ENCODE data around the gene CERKL.

CERKL gene

DNA sequence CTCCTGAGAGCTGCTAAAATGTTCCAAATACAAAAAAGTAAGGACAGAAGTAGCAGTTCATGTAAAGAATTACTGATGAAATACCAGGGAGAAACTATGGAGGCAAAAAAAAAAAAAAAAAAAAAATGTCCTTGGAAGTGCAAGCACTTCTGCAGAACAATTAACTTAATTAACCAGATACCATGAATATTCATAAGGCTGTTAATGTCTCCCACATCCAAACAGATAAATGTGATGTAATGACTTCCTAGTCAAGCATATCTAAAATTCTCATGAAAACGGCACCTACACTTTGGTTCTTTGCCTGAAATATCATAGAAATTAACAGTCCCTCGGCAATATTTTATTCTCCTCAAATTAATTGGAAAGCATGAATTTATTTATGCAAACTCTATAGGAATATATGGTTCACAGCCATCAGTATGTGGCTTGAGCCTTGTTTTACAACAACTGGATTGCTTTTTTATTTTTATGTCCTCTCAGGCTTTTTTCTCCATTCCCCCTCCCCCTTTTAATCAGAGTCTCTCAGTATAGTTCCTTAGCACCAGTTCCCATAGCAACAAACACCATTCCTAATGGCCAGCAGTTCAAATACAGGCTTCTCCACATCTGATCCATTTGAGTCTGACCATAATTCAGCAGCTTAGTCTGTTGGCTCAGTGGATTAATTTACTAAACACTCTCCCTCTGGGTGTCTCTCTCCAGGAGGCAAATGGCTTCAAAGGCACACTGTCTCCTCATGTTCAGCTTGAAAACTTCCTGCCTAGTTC, 102.7 kb downstream of the CERKL start:
- DNase-seq (ENCODE audit: low spot score): no peak

DNA sequence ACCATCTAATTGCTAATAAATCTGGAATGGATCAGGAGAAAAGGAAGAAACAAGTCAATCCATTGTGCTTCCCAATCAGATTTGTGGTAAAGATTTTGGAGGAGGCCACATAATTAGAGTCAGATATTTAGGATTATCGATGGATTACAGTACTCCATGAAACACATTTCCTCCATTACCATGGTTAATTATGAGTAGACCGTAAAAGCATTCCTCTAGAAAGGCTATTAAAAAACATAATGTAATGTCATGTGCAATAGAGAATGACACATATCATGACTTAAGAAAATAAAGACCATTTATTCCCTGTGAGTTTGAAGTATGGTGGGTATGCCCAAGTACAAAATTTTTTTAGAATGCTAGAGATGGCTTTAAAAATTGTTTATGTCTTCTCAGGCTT, 103.7 kb downstream of the CERKL start:
- TF ChIP-seq, protein P1, sequence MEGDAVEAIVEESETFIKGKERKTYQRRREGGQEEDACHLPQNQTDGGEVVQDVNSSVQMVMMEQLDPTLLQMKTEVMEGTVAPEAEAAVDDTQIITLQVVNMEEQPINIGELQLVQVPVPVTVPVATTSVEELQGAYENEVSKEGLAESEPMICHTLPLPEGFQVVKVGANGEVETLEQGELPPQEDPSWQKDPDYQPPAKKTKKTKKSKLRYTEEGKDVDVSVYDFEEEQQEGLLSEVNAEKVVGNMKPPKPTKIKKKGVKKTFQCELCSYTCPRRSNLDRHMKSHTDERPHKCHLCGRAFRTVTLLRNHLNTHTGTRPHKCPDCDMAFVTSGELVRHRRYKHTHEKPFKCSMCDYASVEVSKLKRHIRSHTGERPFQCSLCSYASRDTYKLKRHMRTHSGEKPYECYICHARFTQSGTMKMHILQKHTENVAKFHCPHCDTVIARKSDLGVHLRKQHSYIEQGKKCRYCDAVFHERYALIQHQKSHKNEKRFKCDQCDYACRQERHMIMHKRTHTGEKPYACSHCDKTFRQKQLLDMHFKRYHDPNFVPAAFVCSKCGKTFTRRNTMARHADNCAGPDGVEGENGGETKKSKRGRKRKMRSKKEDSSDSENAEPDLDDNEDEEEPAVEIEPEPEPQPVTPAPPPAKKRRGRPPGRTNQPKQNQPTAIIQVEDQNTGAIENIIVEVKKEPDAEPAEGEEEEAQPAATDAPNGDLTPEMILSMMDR (IDR thresholded peaks at IDR 0.05; ENCODE audit: extremely low read depth, missing control alignments): no peak
- no peak for DNase-seq (ENCODE audit: low spot score)

More for the DNA sequence above, 102.7 kb downstream of the CERKL start:
- TF ChIP-seq, protein P1 (IDR thresholded peaks at IDR 0.05; ENCODE audit: extremely low read depth, missing control alignments): no peak

DNA sequence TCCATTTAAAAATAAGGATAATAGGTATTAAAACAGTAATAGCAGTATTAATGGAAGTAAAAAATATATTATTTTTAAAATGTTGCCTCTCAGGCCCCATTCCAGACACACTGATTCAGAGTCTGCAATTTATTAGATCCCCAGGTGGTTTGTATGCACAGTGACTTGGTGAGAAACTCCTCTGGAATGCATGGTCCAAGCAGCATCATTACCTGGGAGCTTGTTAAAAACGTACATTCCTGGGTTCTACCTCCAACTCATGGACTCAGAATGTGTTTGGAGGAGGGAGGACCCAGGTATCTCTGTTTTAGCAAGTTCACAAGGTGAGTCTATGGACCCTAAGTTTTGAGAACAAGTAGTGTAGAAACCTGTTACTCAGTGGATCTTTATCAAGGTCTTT, 104.1 kb downstream of the CERKL start:
- DNase-seq (ENCODE audit: low spot score): no peak
- TF ChIP-seq, protein P1 (IDR thresholded peaks at IDR 0.05; ENCODE audit: extremely low read depth, missing control alignments): no peak

DNA sequence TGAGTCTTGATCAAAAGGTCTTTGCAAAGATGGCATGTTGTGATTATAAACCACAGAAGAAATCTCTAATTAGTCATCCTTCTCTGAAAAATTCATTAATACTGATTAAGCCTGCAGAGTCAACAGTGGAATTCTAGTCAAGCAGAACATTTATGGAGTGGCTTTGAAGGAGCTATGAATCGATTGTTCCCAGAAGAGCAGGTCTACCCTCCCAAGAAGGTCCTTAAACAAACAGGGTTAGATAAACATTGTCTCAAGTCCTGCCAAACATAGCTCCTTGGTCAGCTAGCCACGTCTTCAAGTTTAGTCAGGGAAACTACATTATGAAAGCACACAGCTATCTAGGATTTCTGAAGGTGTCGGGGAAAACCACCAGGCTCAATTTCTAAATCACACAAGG, 110.8 kb downstream of the CERKL start:
- TF ChIP-seq, protein P1 (IDR thresholded peaks at IDR 0.05; ENCODE audit: extremely low read depth, missing control alignments): no peak
- DNase-seq (ENCODE audit: low spot score): no peak

DNA sequence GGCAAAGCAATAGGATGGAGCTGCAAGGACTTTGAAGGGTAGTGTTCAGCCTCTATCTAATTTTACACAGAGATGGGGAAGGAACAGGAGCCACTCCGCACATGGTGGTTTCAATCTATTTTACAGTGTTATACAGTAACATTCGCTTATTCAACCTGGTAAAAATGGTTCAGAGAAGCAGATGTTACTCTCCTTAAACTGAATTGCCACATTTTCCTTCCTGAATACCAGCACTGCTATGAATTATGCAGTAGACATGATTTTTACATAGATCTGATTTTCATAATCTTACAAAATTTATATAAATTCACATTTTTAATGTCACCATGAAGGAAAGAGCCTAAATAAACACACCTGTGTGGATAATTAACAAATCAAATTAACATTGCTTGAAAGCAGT, 114.7 kb downstream of the CERKL start:
- DNase-seq (ENCODE audit: low spot score): no peak
- TF ChIP-seq, protein P1 (IDR thresholded peaks at IDR 0.05; ENCODE audit: extremely low read depth, missing control alignments): no peak

DNA sequence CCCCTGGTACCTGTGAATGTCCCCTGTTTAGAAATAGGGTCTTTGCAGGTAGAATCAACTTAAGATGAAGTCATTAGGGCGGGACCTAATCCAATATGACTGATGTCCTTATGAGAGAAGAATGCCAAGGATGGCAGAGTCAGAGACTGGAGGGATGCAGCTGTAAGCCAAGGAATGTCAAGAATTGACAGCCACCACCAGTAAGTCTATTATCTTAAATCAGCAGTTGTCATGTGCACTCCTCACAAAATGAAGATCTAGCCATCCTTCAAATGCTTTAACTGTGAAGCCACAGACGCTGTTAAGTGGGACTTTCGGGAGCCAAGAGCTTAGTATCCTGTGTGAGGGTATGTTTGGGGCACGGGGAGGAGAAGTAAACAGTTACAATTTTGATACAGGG, 116.5 kb downstream of the CERKL start:
- DNase-seq (ENCODE audit: low spot score): no peak
- TF ChIP-seq, protein P1 (IDR thresholded peaks at IDR 0.05; ENCODE audit: extremely low read depth, missing control alignments): no peak

DNA sequence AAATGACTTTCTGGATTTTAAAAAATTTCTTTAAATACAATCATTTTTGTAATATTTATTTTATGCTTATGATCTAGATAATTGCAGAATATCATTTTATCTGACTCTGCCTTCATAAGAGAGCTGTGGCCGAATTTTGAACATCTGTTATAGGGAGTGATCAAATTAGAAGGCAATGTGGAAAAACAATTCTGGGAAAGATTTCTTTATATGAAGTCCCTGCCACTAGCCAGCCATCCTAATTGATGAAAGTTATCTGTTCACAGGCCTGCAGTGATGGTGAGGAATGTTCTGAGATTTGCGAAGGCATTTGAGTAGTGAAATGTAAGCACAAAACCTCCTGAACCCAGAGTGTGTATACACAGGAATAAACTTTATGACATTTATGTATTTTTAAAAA, 120.2 kb downstream of the CERKL start:
- TF ChIP-seq, protein P1 (IDR thresholded peaks at IDR 0.05; ENCODE audit: extremely low read depth, missing control alignments): no peak
- DNase-seq (ENCODE audit: low spot score): no peak
